BJ (cell line): Measurements from ENCODE around the gene CLDN7. TPM values are rescaled to one million over a fixed set of nuclear protein-coding genes. Genes with fewer than 3 reads are reported as not detected.

Experiments used
- CTCF ChIA-PET: fragments of 350-600 bp; formaldehyde crosslinking; extraction: SDS; loops from one replicate; lab custom pipeline; 2021; ENCODE audit warnings: antibody characterized with exemption, inconsistent platforms; lab: Yijun Ruan, JAX
- POLR2A ChIA-PET: fragments of 300-600 bp; sonication (Branson Sonifier 250); formaldehyde crosslinking; extraction: SDS; loops from one replicate; lab custom pipeline; 2021; ENCODE audit warnings: antibody characterized with exemption; lab: Charles Lee
- DNase-seq: peaks from one replicate; pipeline ENCODE4 v3.0.0-alpha.2; 2011; ENCODE audit warnings: low read depth
- H3K27me3 ChIP-seq: 2 replicates; pipeline ENCODE4 v1.6.0; 2011; ENCODE audit warnings: low read length; ENCODE audit not compliant: control insufficient read depth, insufficient read depth
- H3K36me3 ChIP-seq: 2 replicates; pipeline ENCODE4 v1.5.1; 2011; ENCODE audit warnings: low read length; ENCODE audit not compliant: control insufficient read depth, insufficient read depth
- H3K4me3 ChIP-seq: 2 replicates; pipeline ENCODE4 v1.5.1; 2011; ENCODE audit warnings: low read depth, mild to moderate bottlenecking, control low read depth, low read length
- CTCF ChIP-seq: IDR thresholded peaks from 2 replicates; pipeline ENCODE4 v1.5.1; 2011; ENCODE audit warnings: low read depth, mild to moderate bottlenecking, control low read depth, inconsistent platforms, low read length, moderate library complexity; ENCODE audit not compliant: insufficient read depth
- polyA plus RNA-seq: library from polyadenylated mRNA; depleted of rRNA; stranded (reverse); fragments of >200 nt; gene quantifications from 2 replicates; pipeline ENCODE4 v1.2.3, GENCODE V29; 2011

Gene CLDN7
- polyA plus RNA-seq, 1 experiment, result 2.1 TPM

GRCh38 chr17:7232114-7232513, 30.2 kb downstream of the CLDN7 start:
- DNase-seq, result no peak
- H3K36me3 ChIP-seq, result peaks cover 29% of the 10 kb centered on the region
- TF ChIP-seq CTCF, result no peak
- no peaks in the 10 kb centered on the region for H3K27me3 ChIP-seq
- CTCF ChIA-PET, result interaction anchor here (0.7 kb wide), 1 partner anchor 10 kb away, joined by 3 read pairs; no protein-coding TSS in a partner anchor
- POLR2A ChIA-PET, result interaction anchor here (0.6 kb wide), 1 partner anchor 10 kb away, joined by 4 read pairs; no protein-coding TSS in a partner anchor
- no peak overlapping the region for H3K4me3 ChIP-seq

GRCh38 chr17:7229504-7229903, 32.8 kb downstream of the CLDN7 start:
- ChIA-PET POLR2A (no interaction called here), CTCF (interaction anchor here (1.2 kb wide), 1 partner anchor 9 kb away, joined by 6 read pairs; no protein-coding TSS in a partner anchor)
- no peak for DNase-seq
- no peak for TF ChIP-seq CTCF
- Histone ChIP-seq H3K4me3 (no peak overlapping the region), H3K27me3 (no peaks in the 10 kb centered on the region), H3K36me3 (peaks cover 33% of the 10 kb centered on the region)

- Histone ChIP-seq H3K27me3 (no peaks in the 10 kb centered on the region), H3K36me3 (peaks cover 38% of the 10 kb centered on the region), H3K4me3 (no peak overlapping the region)
- DNase-seq, result no peak
- CTCF ChIA-PET, result no interaction called here
- POLR2A ChIA-PET, result no interaction called here
- TF ChIP-seq CTCF, result no peak
Observed at GRCh38 chr17:7228920-7229319, 33.4 kb downstream of the CLDN7 start.

- Histone ChIP-seq H3K4me3 (no peak overlapping the region), H3K36me3 (peaks cover 53% of the 10 kb centered on the region), H3K27me3 (no peaks in the 10 kb centered on the region)
- TF ChIP-seq CTCF, result no peak
- ChIA-PET POLR2A (no interaction called here), CTCF (no interaction called here)
- DNase-seq, result no peak
Observed at GRCh38 chr17:7226721-7227710, 35.3 kb downstream of the CLDN7 start.

GRCh38 chr17:7225711-7226331, 36.5 kb downstream of the CLDN7 start:
- peaks cover 56% of the 10 kb centered on the region for H3K36me3 ChIP-seq
- H3K4me3 ChIP-seq, result no peak overlapping the region
- no peak for TF ChIP-seq CTCF
- ChIA-PET POLR2A (no interaction called here), CTCF (interaction anchor here (0.8 kb wide), 1 partner anchor 180 kb away, joined by 3 read pairs; no protein-coding TSS in a partner anchor)
- DNase-seq, result no peak
- no peaks in the 10 kb centered on the region for H3K27me3 ChIP-seq
